ELF-1 (cell line): ENCODE measurements around the gene KATNB1.
A peak's percentile ranks its signal among the peaks of the same experiment; 100 is the strongest.
"Not testable (repeated sequence)": the region's sequence is repeated elsewhere in the genome, so short reads cannot be mapped to it uniquely, and the experiment has no call there.

ENCODE experiments used
- DNase-seq: peaks from one replicate; pipeline ENCODE4 v3.0.0-alpha.2; 2016; ENCODE audit warnings: low read depth, low spot score

The KATNB1 gene

GRCh38 chr16:57791893-57792461 is 56.4 kb downstream of the KATNB1 start:
- DNase-seq: no peak

GRCh38 chr16:57794849-57795430 is 59.4 kb downstream of the KATNB1 start:
- DNase-seq: no peak

DNA sequence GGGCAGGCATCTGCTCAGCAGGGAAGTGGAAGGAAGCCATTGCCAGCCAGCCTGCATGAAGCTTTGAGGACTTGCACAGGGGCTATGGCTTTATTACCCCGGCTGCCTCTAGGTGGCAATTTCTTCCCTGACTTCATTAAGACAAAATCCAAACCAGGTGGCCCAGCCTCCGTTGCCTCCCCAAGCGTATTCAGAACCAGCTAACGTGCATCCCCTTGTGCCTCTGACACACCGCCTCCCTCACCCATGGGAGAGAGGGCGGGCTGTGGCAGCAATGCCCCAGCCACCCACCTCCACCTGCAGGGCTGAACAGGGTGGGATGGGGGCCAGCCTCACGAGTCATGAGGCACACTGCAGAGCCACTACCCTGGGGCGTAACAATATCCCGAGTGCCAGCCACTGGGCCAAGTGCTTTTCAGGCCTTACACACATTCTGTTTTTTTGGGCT is 59.9 kb downstream of the KATNB1 start:
- DNase-seq: peak; percentile 79

GRCh38 chr16:57796014-57796413 is 60.4 kb downstream of the KATNB1 start:
- DNase-seq: not testable (repeated sequence)

DNA sequence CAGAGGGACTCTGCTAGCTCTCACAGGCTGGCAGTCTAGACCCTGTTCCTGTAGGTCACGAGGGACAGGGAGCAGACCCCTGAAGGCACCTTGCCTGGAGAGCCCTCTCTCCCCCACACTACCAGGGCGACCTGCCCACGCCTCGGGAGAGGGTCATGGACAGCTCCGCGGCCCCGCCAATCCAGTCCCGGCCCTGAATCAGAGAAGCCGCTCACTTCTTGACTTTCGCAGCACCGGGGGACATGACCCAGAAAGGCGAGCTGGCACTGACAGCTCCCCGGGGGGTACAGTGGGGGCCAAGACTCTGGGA is 61.6 kb downstream of the KATNB1 start:
- no peak for DNase-seq

- peak; percentile 88 for DNase-seq
Observed at GRCh38 chr16:57797526-57798266, 62.1 kb downstream of the KATNB1 start.

GRCh38 chr16:57798267-57798810 is 62.8 kb downstream of the KATNB1 start:
- peak; percentile 55 for DNase-seq

- DNase-seq: no peak
Observed at GRCh38 chr16:57798953-57799599, 63.5 kb downstream of the KATNB1 start.

GRCh38 chr16:57799600-57800199 is 64.1 kb downstream of the KATNB1 start:
- no peak for DNase-seq

DNA sequence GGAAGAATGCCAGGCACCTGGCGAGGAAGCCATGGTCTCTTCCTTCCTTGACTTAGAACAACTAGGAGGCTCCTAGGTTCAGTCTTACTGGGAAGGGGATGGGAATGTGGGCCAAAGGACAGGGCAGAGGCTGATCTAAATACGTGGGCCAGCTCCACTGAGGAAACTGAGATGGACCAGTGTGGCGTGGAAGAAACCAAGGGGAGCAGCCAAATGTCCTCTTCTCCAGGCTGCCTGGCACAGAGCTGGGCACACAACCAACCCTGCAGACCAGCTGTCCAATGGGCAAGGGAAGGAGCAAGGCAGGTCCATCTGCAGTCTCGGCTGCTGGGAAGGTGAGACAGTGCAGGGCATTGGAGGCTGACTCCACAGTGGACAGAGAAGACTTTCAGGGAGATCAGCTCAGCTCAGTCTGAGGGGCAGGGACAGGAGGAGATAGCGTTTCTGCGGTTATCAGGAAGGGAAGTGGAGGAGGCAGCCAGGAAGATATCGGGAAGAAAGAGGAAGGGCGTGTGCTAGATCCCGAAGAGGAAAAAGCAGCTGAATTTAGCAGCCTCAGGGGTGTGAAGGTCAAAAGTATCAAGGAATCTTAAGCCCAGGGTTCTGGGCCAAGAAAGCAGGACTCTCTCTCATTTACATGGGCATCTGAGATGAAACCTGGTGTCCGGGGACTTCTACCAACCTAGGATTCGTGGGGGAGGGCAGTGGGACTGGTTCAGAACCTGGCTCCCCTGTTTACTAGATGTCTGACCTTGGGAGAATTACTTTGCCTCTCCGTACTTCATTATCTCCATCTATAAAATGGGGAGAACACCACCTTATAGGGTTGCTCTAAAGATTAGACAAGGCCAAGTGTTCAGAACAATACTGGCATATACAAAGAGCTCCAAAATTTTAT is 64.9 kb downstream of the KATNB1 start:
- DNase-seq: no peak

- DNase-seq: peak; percentile 51
Observed at GRCh38 chr16:57801098-57801808, 65.7 kb downstream of the KATNB1 start.

DNA sequence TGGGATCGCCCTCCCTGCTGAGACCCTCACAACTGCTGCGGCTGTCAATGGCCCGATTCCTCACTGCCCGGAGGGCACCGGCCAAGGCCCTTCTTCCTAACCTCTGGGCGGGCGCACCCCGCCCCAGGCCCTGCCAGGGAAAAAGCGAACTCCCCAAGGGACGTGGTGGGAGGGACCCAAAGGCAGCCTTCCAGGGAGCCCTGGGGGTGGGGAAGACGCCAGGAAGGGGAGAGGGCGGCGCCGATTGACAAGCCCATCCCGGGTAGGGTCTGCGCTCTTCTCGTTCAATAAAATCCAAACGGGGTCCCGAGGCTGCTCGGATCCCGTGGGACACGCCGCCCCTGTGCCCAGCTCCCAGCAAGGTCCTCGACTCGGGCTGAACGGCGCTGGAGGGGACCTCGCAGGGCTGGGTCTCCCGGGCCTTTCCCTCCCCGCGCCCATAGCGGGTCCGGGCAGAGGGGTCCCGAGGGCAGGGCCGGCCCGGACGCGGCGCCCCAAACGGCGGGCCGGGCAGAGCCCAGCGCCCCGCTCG is 66.3 kb downstream of the KATNB1 start:
- DNase-seq: peak; percentile 64

DNA sequence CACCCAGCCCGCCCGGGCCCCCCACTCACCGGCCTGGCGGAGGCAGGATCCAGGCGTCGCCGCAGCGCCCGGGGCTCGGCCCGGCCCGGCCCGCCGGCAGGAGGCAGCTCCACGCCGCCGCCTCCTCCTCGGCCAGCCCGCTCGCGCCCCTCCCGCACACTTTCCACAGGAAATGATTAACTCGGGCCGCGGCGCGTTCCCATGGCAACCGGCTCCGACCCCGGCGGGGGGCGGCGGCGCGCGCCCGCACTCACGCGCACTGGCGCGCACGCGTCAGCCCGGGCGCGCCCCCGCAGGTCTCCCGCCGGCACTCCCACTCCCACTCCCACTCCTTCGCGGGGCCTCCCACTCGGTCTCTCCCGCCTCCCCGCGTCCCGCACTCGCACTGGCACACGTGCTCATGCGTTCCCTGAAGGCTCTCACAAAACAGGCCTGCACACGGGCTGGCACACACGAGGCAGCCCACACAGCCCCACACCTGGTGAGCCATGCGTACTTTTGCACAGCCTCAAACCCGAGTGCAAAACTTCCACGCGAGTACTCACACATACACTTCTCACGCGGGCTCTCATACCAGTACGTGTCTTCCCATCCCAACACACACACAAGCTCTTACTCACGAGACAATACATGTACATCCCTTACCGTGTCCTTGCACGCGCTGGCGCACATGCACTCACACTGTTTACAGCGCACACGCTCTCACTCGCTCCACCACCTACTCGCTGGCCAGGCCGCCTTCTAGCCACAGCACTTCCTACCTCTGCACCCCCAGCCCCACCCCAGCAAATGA is 67.0 kb downstream of the KATNB1 start, which contains the start of gene KIFC3:
KIFC3 (minus strand) TSS at position 151 of the 793 bp plus-strand sequence. CDS start 4,248 bp downstream, outside the sequence.
- no peak for DNase-seq

GRCh38 chr16:57803134-57803990 is 67.8 kb downstream of the KATNB1 start:
- peak; percentile 74 for DNase-seq

DNA sequence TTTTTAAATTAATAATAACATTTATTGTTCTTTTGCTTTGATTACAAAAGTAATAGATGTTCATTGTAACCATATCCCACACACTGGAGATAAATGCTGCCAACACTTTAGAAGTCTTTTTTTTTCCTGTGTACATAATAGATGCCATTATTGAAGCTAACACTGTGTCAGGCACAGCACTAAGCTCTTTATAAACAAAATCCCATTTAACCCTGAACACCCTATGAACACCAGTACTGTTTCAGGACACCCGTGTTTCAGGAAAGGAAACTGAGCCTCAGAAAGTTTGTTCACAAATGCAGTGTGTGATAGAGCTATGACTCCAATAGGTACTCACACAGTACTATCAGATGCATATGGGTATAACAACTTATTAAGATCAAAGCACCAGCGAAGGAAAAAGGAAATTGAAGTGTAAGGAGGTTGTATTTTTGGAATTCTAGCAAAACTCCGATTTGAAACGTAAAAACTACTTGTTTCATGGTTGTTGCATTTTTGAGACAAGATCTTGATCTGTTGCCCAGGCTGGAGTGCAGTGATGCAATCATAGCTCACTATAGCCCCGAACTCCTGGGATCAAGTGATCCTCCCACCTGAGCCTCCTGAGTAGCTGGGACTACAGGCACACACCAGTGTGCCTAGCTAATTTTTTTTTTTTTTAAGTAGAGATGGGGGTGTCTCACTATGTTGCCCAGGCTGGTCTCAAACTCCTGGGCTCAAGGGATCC is 68.7 kb downstream of the KATNB1 start:
- DNase-seq: no peak

DNA sequence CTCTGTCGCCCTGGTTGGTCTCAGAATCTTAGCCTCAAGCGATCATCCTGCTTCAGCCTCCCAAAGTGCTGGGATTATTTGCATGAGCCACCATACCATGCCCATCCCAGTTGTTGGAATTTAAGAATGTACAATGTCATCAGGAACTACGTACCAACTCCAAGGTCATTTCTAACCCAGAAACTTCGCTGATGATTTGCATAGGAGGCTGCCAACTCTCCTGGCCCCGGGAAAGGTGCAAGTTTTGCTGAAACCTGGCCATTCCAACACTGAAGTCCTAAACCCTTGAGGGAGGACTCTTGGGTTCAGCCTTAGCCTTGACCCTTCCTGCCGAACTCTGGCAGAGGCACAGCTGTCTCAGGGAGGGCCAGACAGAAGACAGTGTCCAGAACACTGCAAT is 69.6 kb downstream of the KATNB1 start:
- DNase-seq: no peak
